H1 (cell line): Measurements from ENCODE around the gene GRM4. TPM values are rescaled to one million over a fixed set of nuclear protein-coding genes. Genes with fewer than 3 reads are reported as not detected.

Source experiments
- CTCF ChIA-PET: fragments of 300-600 bp; sonication (Branson Sonifier 250); formaldehyde crosslinking; loops from one replicate; lab custom pipeline; 2021; ENCODE audit not compliant: partially characterized antibody; lab: Charles Lee
- POLR2A ChIA-PET: fragments of 300-600 bp; sonication (Branson Sonifier 250); formaldehyde crosslinking; loops from one replicate; lab custom pipeline; 2021; ENCODE audit warnings: inconsistent platforms; ENCODE audit not compliant: partially characterized antibody; lab: Charles Lee
- DNase-seq, 2 experiments: peaks; one replicate each; pipeline versions ENCODE4 v3.0.0 to v3.0.0-alpha.2; 2010 to 2022; ENCODE audit warnings: low spot score in 2 of 2, low read depth in 1 of 2, mixed read lengths in 1 of 2
- FAIRE-seq: peaks from 2 replicates; lab custom pipeline; 2011; peaks lifted over from hg19 to GRCh38; lab: Jason Lieb, UNC
- H2AFZ ChIP-seq: 2 replicates; pipeline ENCODE4 v1.8.1; 2012; ENCODE audit warnings: low read length, inconsistent platforms
- H2AK5ac ChIP-seq: 2 replicates; pipeline ENCODE4 v1.6.1; 2013; ENCODE audit warnings: low read depth, low read length
- H2BK120ac ChIP-seq: replicated peaks from 2 replicates; pipeline ENCODE3; 2013; ENCODE audit warnings: low read depth, low read length, inconsistent platforms
- H2BK12ac ChIP-seq: 2 replicates; pipeline ENCODE4 v1.6.1; 2013; ENCODE audit warnings: low read depth, low read length
- H2BK15ac ChIP-seq: 2 replicates; pipeline ENCODE4 v1.6.1; 2013; ENCODE audit warnings: low read length
- H2BK20ac ChIP-seq: 2 replicates; pipeline ENCODE4 v1.6.1; 2013; ENCODE audit warnings: low read length
- H2BK5ac ChIP-seq: 2 replicates; pipeline ENCODE4 v1.6.1; 2013; ENCODE audit warnings: low read depth, low read length
- H3K14ac ChIP-seq: 2 replicates; pipeline ENCODE4 v1.6.1; 2013; ENCODE audit warnings: inconsistent platforms; ENCODE audit not compliant: insufficient read length
- H3K18ac ChIP-seq: 2 replicates; pipeline ENCODE4 v1.6.1; 2013; ENCODE audit warnings: low read length; ENCODE audit errors: extremely low read depth
- H3K23ac ChIP-seq: 2 replicates; pipeline ENCODE4 v1.6.1; 2013; ENCODE audit warnings: inconsistent platforms; ENCODE audit not compliant: insufficient read length
- H3K23me2 ChIP-seq: 2 replicates; pipeline ENCODE4 v1.6.1; 2013; ENCODE audit warnings: low read depth, low read length
- H3K27ac ChIP-seq: 2 replicates; pipeline ENCODE4 v1.6.1; 2011; ENCODE audit warnings: low read depth, low read length, inconsistent platforms
- H3K27me3 ChIP-seq, 4 experiments: replicated peaks in 1 of 4; 1 replicate in 1 of 4; 2 replicates in 3 of 4; pipeline versions ENCODE4 v1.6.1 to v1.8.1; 2011 to 2013; ENCODE audit warnings: low read length in 3 of 4, mild to moderate bottlenecking in 3 of 4, inconsistent platforms in 2 of 4, mixed read lengths in 2 of 4, moderate library complexity in 1 of 4; ENCODE audit not compliant: control insufficient read depth in 3 of 4, insufficient read depth in 3 of 4; ENCODE audit errors: extremely low read depth in 1 of 4
- H3K36me3 ChIP-seq, 4 experiments: 2 replicates each; pipeline versions ENCODE4 v1.6.1 to v1.8.1; 2011 to 2013; ENCODE audit warnings: mild to moderate bottlenecking in 4 of 4, low read length in 3 of 4, moderate library complexity in 2 of 4, control low read depth in 1 of 4, inconsistent platforms in 1 of 4; ENCODE audit not compliant: insufficient read depth in 4 of 4, control insufficient read depth in 2 of 4
- H3K4ac ChIP-seq: replicated peaks from 2 replicates; pipeline ENCODE3; 2013; ENCODE audit warnings: low read length, low read depth, mixed read lengths, inconsistent platforms; ENCODE audit not compliant: insufficient read length
- H3K4me1 ChIP-seq, 4 experiments: replicated peaks in 1 of 4; 1 replicate in 1 of 4; 2 replicates in 3 of 4; pipeline versions ENCODE4 v1.6.1 to v1.8.1; 2011 to 2013; ENCODE audit warnings: low read length in 3 of 4, inconsistent platforms in 2 of 4, mixed read lengths in 1 of 4; ENCODE audit not compliant: insufficient read depth in 4 of 4, control insufficient read depth in 3 of 4
- H3K4me2 ChIP-seq, 2 experiments: 2 replicates each; pipeline versions ENCODE4 v1.6.1 to v1.8.1; 2011 to 2013; ENCODE audit warnings: low read depth in 2 of 2, low read length in 2 of 2, control low read depth in 1 of 2, inconsistent platforms in 1 of 2, mild to moderate bottlenecking in 1 of 2; ENCODE audit not compliant: insufficient read depth in 1 of 2
- H3K4me3 ChIP-seq, 4 experiments: fragments of 200-600, 300-600 bp in 1 of 4; sonication (generic), shearing (Covaris generic), sonication (Bioruptor Twin) in 1 of 4; 2 replicates each; pipeline versions ENCODE4 v1.5.1 to v1.8.1; 2011 to 2016; ENCODE audit warnings: low read length in 4 of 4, low read depth in 3 of 4, control low read depth in 2 of 4, inconsistent platforms in 2 of 4, mild to moderate bottlenecking in 2 of 4, mixed read lengths in 1 of 4, moderate library complexity in 1 of 4; ENCODE audit not compliant: insufficient read depth in 2 of 4; ENCODE audit errors: extremely low read depth in 1 of 4
- H3K56ac ChIP-seq: replicated peaks from 2 replicates; pipeline ENCODE3; 2013; ENCODE audit warnings: low read depth, mild to moderate bottlenecking, mixed read lengths, low read length, inconsistent platforms; ENCODE audit not compliant: insufficient read length
- H3K79me1 ChIP-seq: 2 replicates; pipeline ENCODE4 v1.6.1; 2013; ENCODE audit warnings: low read depth, low read length, control low read depth
- H3K79me2 ChIP-seq, 2 experiments: 2 replicates each; pipeline versions ENCODE4 v1.6.1 to v1.8.1; 2012 to 2013; ENCODE audit warnings: low read length in 2 of 2, mild to moderate bottlenecking in 2 of 2, inconsistent platforms in 1 of 2; ENCODE audit not compliant: insufficient read depth in 2 of 2, control insufficient read depth in 1 of 2
- H3K9ac ChIP-seq, 4 experiments: replicated peaks in 1 of 4; 1 replicate in 1 of 4; 2 replicates in 3 of 4; pipeline versions ENCODE4 v1.6.1 to v1.8.1; 2011 to 2013; ENCODE audit warnings: low read depth in 3 of 4, low read length in 3 of 4, control low read depth in 2 of 4, mild to moderate bottlenecking in 2 of 4, moderate library complexity in 2 of 4, inconsistent platforms in 1 of 4; ENCODE audit errors: extremely low read depth in 1 of 4
- H3K9me3 ChIP-seq, 2 experiments: 2 replicates each; pipeline versions ENCODE4 v1.6.1 to v1.8.1; 2012 to 2013; ENCODE audit warnings: mild to moderate bottlenecking in 2 of 2, moderate library complexity in 2 of 2, control low read depth in 1 of 2, inconsistent platforms in 1 of 2, low read depth in 1 of 2, low read length in 1 of 2, mixed read lengths in 1 of 2; ENCODE audit not compliant: insufficient read depth in 2 of 2
- H4K20me1 ChIP-seq, 2 experiments: replicated peaks in 1 of 2; 2 replicates each; pipeline versions ENCODE3 to v1.8.1; 2011 to 2013; ENCODE audit warnings: inconsistent platforms in 2 of 2, low read length in 2 of 2, mild to moderate bottlenecking in 1 of 2; ENCODE audit not compliant: insufficient read depth in 2 of 2, control insufficient read depth in 1 of 2
- H4K5ac ChIP-seq: 2 replicates; pipeline ENCODE4 v1.6.1; 2013; ENCODE audit warnings: low read length, low read depth, mixed read lengths, inconsistent platforms; ENCODE audit not compliant: insufficient read length
- H4K8ac ChIP-seq: 2 replicates; pipeline ENCODE4 v1.8.0; 2013; ENCODE audit warnings: mild to moderate bottlenecking, moderate library complexity, low read length, inconsistent platforms; ENCODE audit not compliant: insufficient read depth; ENCODE audit errors: extremely low read depth
- H4K91ac ChIP-seq: replicated peaks from 2 replicates; pipeline ENCODE3; 2013; ENCODE audit warnings: low read length, mixed read lengths, inconsistent platforms; ENCODE audit not compliant: insufficient read length
- BACH1 ChIP-seq: IDR thresholded peaks from 2 replicates; pipeline ENCODE4 v1.6.1; 2012; ENCODE audit warnings: low read length, improper control_type of control experiment
- CHD1 ChIP-seq: IDR thresholded peaks from 2 replicates; pipeline ENCODE4 v1.6.1; 2012; ENCODE audit warnings: low read depth, low read length, improper control_type of control experiment
- EGR1 ChIP-seq: IDR thresholded peaks from 2 replicates; pipeline ENCODE4 v1.6.1; 2011; ENCODE audit warnings: low read depth, low read length, borderline replicate concordance
- KDM1A ChIP-seq: fragments of 200-600, 300-600 bp; sonication (generic); IDR thresholded peaks from 2 replicates; pipeline ENCODE4 v1.7.1; 2016; ENCODE audit warnings: mild to moderate bottlenecking, low read length, borderline replicate concordance
- PHF8 ChIP-seq: fragments of 200-600 bp; sonication (generic); conservative IDR thresholded peaks from 2 replicates; pipeline ENCODE4 v1.7.1; 2012; ENCODE audit warnings: low read depth, mild to moderate bottlenecking, inconsistent platforms, low read length, moderate library complexity
- SIN3A ChIP-seq, 2 experiments: IDR thresholded peaks in 1 of 2; conservative IDR thresholded peaks in 1 of 2; 2 replicates each; pipeline ENCODE4 v1.6.1; 2011 to 2012; ENCODE audit warnings: low read length in 2 of 2, improper control_type of control experiment in 1 of 2, low read depth in 1 of 2, mild to moderate bottlenecking in 1 of 2
- SIRT6 ChIP-seq: IDR thresholded peaks from one replicate; pipeline ENCODE4 v1.7.1; 2012; ENCODE audit warnings: low read length, inconsistent platforms
- SIX5 ChIP-seq: IDR thresholded peaks from 2 replicates; pipeline ENCODE4 v1.6.1; 2011; ENCODE audit warnings: mild to moderate bottlenecking, low read depth, low read length
- SP1 ChIP-seq: IDR thresholded peaks from 2 replicates; pipeline ENCODE4 v1.6.1; 2011; ENCODE audit warnings: low read depth, low read length
- SUZ12 ChIP-seq: fragments of 200-600 bp; sonication (generic); IDR thresholded peaks from 2 replicates; pipeline ENCODE4 v1.6.1; 2012; ENCODE audit warnings: mild to moderate bottlenecking, inconsistent platforms, low read length, moderate library complexity, mixed read lengths
- TAF7 ChIP-seq: optimal IDR thresholded peaks from 2 replicates; pipeline ENCODE3; 2011; ENCODE audit warnings: low read depth, mild to moderate bottlenecking, inconsistent platforms, low read length, moderate library complexity, borderline replicate concordance
- WGBS, 2 experiments: shearing (Covaris generic) in 1 of 2; methylation state at CpG; one replicate each; pipeline versions ENCODE4 v1.1.6 to v1.1.7; 2013 to 2015; ENCODE audit warnings: low lambda C conversion rate in 2 of 2, mixed read lengths in 2 of 2, inconsistent platforms in 1 of 2, low coverage in 1 of 2, missing lambda C conversion rate in 1 of 2; ENCODE audit not compliant: insufficient replicate concordance in 2 of 2, insufficient coverage in 1 of 2, insufficient read length in 1 of 2; ENCODE audit errors: extremely low coverage in 1 of 2, missing lambda C conversion rate in 1 of 2; 5-methylcytosine and 5-hydroxymethylcytosine counted together
- polyA plus RNA-seq, 7 experiments: library from polyadenylated mRNA; depleted of rRNA in 3 of 7; stranded (reverse) in 5 of 7; unstranded in 2 of 7; fragments of >200 nt in 5 of 7; fragments of 200-250 nt in 2 of 7; gene quantifications; 1 replicate in 5 of 7; 2 replicates in 1 of 7; 4 replicates in 1 of 7; pipeline versions ENCODE4 v1.2.1 to v1.2.3, GENCODE V29; 2011 to 2013; ENCODE audit warnings: missing spikeins in 2 of 7, mixed read lengths in 2 of 7
- total RNA-seq: library from RNA; stranded (reverse); fragmentation: NEBNext Ultra II Directional; extraction: Animal tissue kit (Norgen Biotek cat#: 25700); gene quantifications from 2 replicates; pipeline ENCODE4 v1.2.1, GENCODE V29; 2021

GRM4 gene
- total and polyA plus RNA-seq, 2 of the 8 experiments (the other 6 are each of a cell fraction or from before 2014, with no cell fraction given) = 19.6 to 21.5 TPM

GRCh38 chr6:33985313-33985751 lies 160.6 kb downstream of the GRM4 start:
- Histone ChIP-seq H3K56ac (no peak overlapping the region), H2BK120ac (no peak overlapping the region), H3K4me1 (peaks cover 0 to 10% (median 4%) of the 10 kb centered on the region in 4 experiments; a peak in 2 of 7 replicates), H3K14ac (no peak overlapping the region), H3K36me3 (no peaks in the 10 kb centered on the region), H3K79me2 (no peaks in the 10 kb centered on the region), H3K23me2 (no peaks in the 10 kb centered on the region), H2BK5ac (no peak overlapping the region), H3K23ac (no peak overlapping the region), H3K9ac (no peak overlapping the region), H3K27ac (no peak overlapping the region), H3K9me3 (no peaks in the 10 kb centered on the region), H2AK5ac (no peak overlapping the region), H4K8ac (peak overlapping the region; percentile 48; the same call in 1 of the 2 replicates), H3K4me3 (no peak overlapping the region), H3K27me3 (peaks cover 0 to 2% (median 0%) of the 10 kb centered on the region in 4 experiments; a peak in 1 of 7 replicates), H4K91ac (no peak overlapping the region), H3K4ac (no peak overlapping the region), H2AFZ (no peak overlapping the region), H3K4me2 (no peak overlapping the region), H4K20me1 (no peaks in the 10 kb centered on the region), H3K18ac (peak overlapping the region; percentile 32; the same call in 1 of the 2 replicates), H3K79me1 (no peaks in the 10 kb centered on the region), H4K5ac (no peak overlapping the region), H2BK20ac (no peak overlapping the region), H2BK15ac (no peak overlapping the region), H2BK12ac (0 out of 2 replicates have a peak overlapping the region, but pooled peaks have one; percentile 17)
- DNase-seq (peak in 1 of 2 experiments; percentile 50), FAIRE-seq (no peak)
- ChIA-PET POLR2A (no interaction called here), CTCF (interaction anchor here (0.6 to 6.8 kb wide), 8 partner anchors 9 to 218 kb away, joined by 3 to 47 read pairs (median 4); no protein-coding TSS in a partner anchor)
- no peak for TF ChIP-seq SUZ12
- TF ChIP-seq SIX5 = no peak
- no peak for TF ChIP-seq SIN3A (conservative IDR thresholded peaks at IDR 0.05 in 1 of 2, IDR thresholded peaks at IDR 0.05 in 1 of 2; ENCODE audit: low read depth in 1 of 2, low read length in 2 of 2)
- TF ChIP-seq BACH1 = no peak
- TF ChIP-seq CHD1 = no peak
- no peak for TF ChIP-seq SP1
- TF ChIP-seq SIRT6 = no peak
- no peak for TF ChIP-seq PHF8
- no peak for TF ChIP-seq EGR1
- no peak for TF ChIP-seq KDM1A
- no peak for TF ChIP-seq TAF7
- WGBS, 2 experiments = 90% methylated on average over 14 of the region's 14 CpGs; no CpG with 5 or more reads in 1 of the 2 experiments
